WTC11 (cell line): ENCODE results near the gene KRTCAP2. TPM values are rescaled to one million over a fixed set of nuclear protein-coding genes. Genes with fewer than 3 reads are reported as not detected.
A peak's percentile ranks its signal among the peaks of the same experiment; 100 is the strongest.
"Not testable (repeated sequence)": the region's sequence is repeated elsewhere in the genome, so short reads cannot be mapped to it uniquely, and the experiment has no call there.

Experiments
- ATAC-seq: fragments of 200-7000 bp; cut with Tn5 transposase; 2 replicates; pipeline ENCODE4 v1.10.0; 2021; ENCODE audit warnings: mild to moderate bottlenecking, moderate library complexity
- CTCF ChIA-PET: fragments of 300-600 bp; sonication (Branson Sonifier 250); formaldehyde crosslinking; loops from one replicate; lab custom pipeline; 2021; ENCODE audit warnings: antibody characterized with exemption; lab: Charles Lee
- POLR2A ChIA-PET: fragments of 350-600 bp; sonication (Branson Sonifier 250); formaldehyde crosslinking; loops from one replicate; lab custom pipeline; 2021; ENCODE audit warnings: antibody characterized with exemption; lab: Charles Lee
- DNase-seq: peaks from one replicate; pipeline ENCODE4 v3.0.0; 2021; ENCODE audit warnings: low spot score
- H3K27ac Mint-ChIP-seq: 2 replicates; pipeline ENCODE4 v1.8.0; 2021; ENCODE audit warnings: mixed read lengths
- H3K27me3 Mint-ChIP-seq: 2 replicates; pipeline ENCODE4 v1.8.0; 2021; ENCODE audit warnings: low read depth, mild to moderate bottlenecking, moderate library complexity, mixed read lengths
- H3K36me3 Mint-ChIP-seq: 2 replicates; pipeline ENCODE4 v1.8.0; 2021; ENCODE audit warnings: mixed read lengths
- H3K4me1 Mint-ChIP-seq: 2 replicates; pipeline ENCODE4 v1.8.0; 2022; ENCODE audit warnings: mixed read lengths
- H3K4me3 Mint-ChIP-seq: 2 replicates; pipeline ENCODE4 v1.8.0; 2021; ENCODE audit warnings: mild to moderate bottlenecking, moderate library complexity, mixed read lengths
- H3K9me3 Mint-ChIP-seq: 2 replicates; pipeline ENCODE4 v1.8.0; 2021; ENCODE audit warnings: mixed read lengths
- ATF1 ChIP-seq: sonication (generic); formaldehyde crosslinking; IDR thresholded peaks from 2 replicates; pipeline ENCODE4 v1.8.1; 2023; ENCODE audit warnings: mild to moderate bottlenecking, moderate library complexity, missing genetic modification reagents
- CREB1 ChIP-seq: sonication (generic); formaldehyde crosslinking; IDR thresholded peaks from 2 replicates; pipeline ENCODE4 v1.8.0; 2023; ENCODE audit warnings: mild to moderate bottlenecking, missing genetic modification reagents
- CREM ChIP-seq: sonication (generic); formaldehyde crosslinking; IDR thresholded peaks from 2 replicates; pipeline ENCODE4 v1.8.1; 2022; ENCODE audit warnings: mild to moderate bottlenecking, missing genetic modification reagents, moderate library complexity
- CTCF ChIP-seq: fragments of 200-600 bp; IDR thresholded peaks from 2 replicates; pipeline ENCODE4 v1.8.0; 2022; ENCODE audit warnings: antibody characterized with exemption
- FOXJ3 ChIP-seq: sonication (generic); formaldehyde crosslinking; IDR thresholded peaks from 2 replicates; pipeline ENCODE4 v1.9.0; 2021; ENCODE audit warnings: missing genetic modification reagents, mild to moderate bottlenecking, borderline replicate concordance
- FOXK1 ChIP-seq: sonication (generic); formaldehyde crosslinking; IDR thresholded peaks from 2 replicates; pipeline ENCODE4 v1.8.0; 2022; ENCODE audit warnings: mild to moderate bottlenecking, moderate library complexity, missing genetic modification reagents
- GABPB1 ChIP-seq: sonication (generic); formaldehyde crosslinking; IDR thresholded peaks from 2 replicates; pipeline ENCODE4 v1.8.1; 2023; ENCODE audit warnings: mild to moderate bottlenecking, missing genetic modification reagents
- GRHL2 ChIP-seq: fragments of 250-450 bp; sonication (Bioruptor Pico); IDR thresholded peaks from 2 replicates; pipeline ENCODE4 v1.8.0; 2022; ENCODE audit warnings: mild to moderate bottlenecking, moderate library complexity; ENCODE audit not compliant: insufficient replicate concordance, severe bottlenecking
- IRF1 ChIP-seq: sonication (generic); formaldehyde crosslinking; IDR thresholded peaks from 2 replicates; pipeline ENCODE4 v1.8.0; 2023; ENCODE audit warnings: missing genetic modification reagents
- KAT7 ChIP-seq: sonication (generic); formaldehyde crosslinking; IDR thresholded peaks from 2 replicates; pipeline ENCODE4 v1.8.1; 2023; ENCODE audit warnings: missing genetic modification reagents, mild to moderate bottlenecking, borderline replicate concordance
- MAX ChIP-seq: sonication (generic); formaldehyde crosslinking; IDR thresholded peaks from 2 replicates; pipeline ENCODE4 v1.8.0; 2022; ENCODE audit warnings: mild to moderate bottlenecking, missing genetic modification reagents
- OVOL2 ChIP-seq: fragments of 250-450 bp; sonication (Bioruptor Pico); IDR thresholded peaks from 2 replicates; pipeline ENCODE4 v1.9.0; 2021; ENCODE audit warnings: mild to moderate bottlenecking, borderline replicate concordance
- PRDM15 ChIP-seq: sonication (generic); formaldehyde crosslinking; IDR thresholded peaks from 2 replicates; pipeline ENCODE4 v1.8.0; 2022; ENCODE audit warnings: missing genetic modification reagents
- SMAD3 ChIP-seq: sonication (generic); formaldehyde crosslinking; IDR thresholded peaks from 2 replicates; pipeline ENCODE4 v1.8.0; 2022; ENCODE audit warnings: missing genetic modification reagents, mild to moderate bottlenecking, borderline replicate concordance
- TCF7 ChIP-seq: sonication (generic); formaldehyde crosslinking; IDR thresholded peaks from 2 replicates; pipeline ENCODE4 v1.8.0; 2022; ENCODE audit warnings: mild to moderate bottlenecking, low read depth, missing genetic modification reagents, moderate library complexity
- TEAD4 ChIP-seq: sonication (generic); formaldehyde crosslinking; IDR thresholded peaks from 2 replicates; pipeline ENCODE4 v1.8.0; 2022; ENCODE audit warnings: mild to moderate bottlenecking, missing genetic modification reagents
- total RNA-seq: library from RNA; stranded (reverse); gene quantifications from 3 replicates; pipeline ENCODE4 v1.2.3, GENCODE V29; 2021
- TF ChIP-seq, protein P1 (sequence below): fragments of 250-450 bp; sonication (Bioruptor Pico); IDR thresholded peaks from 2 replicates; pipeline ENCODE4 v2.1.2; 2022; ENCODE audit warnings: mild to moderate bottlenecking, moderate library complexity
- TF ChIP-seq, protein P2 (sequence below): fragments of 250-450 bp; sonication (Bioruptor Pico); IDR thresholded peaks from 2 replicates; pipeline ENCODE4 v1.9.0; 2021; ENCODE audit warnings: moderate library complexity, mild to moderate bottlenecking, inconsistent platforms, borderline replicate concordance
- TF ChIP-seq, protein P3 (sequence below): sonication (generic); formaldehyde crosslinking; IDR thresholded peaks from 2 replicates; pipeline ENCODE4 v1.8.1; 2023; ENCODE audit warnings: mild to moderate bottlenecking, moderate library complexity, missing genetic modification reagents

The KRTCAP2 gene
- total RNA-seq, 1 experiment from 2014 or later = 104 TPM

DNA sequence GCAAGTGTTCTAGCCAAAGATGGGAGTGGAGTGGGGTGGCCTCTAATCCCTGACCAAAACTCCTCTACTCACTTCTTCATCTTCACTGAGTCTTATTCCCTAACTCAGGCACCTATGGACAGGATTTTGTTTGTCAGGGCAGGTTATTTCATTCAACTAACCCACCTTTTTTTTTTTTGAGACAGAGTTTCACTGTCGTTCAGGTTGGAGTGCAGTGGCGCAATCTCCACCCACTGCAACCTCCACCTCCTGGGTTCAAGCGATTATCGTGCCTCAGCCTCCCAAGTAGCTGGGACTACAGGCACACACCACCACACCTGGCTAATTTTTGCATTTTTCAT, 5.0 kb downstream of the KRTCAP2 start:
- H3K27ac Mint-ChIP-seq, H3K9me3 Mint-ChIP-seq, DNase-seq, ATAC-seq, H3K27me3 Mint-ChIP-seq: not testable (repeated sequence)
- CTCF ChIA-PET = interaction anchor here (0.7 to 12.2 kb wide), 45 partner anchors 8 to 305 kb away, joined by 3 to 605 read pairs (median 8); partner anchors contain the start of genes ADAM15, CKS1B, DPM3 and EFNA1
- Mint-ChIP-seq H3K36me3 (peaks cover 16% of the 10 kb centered on the region), H3K4me1 (peaks cover 26% of the 10 kb centered on the region)
- 0 out of 2 replicates have a peak, but pooled peaks have one; percentile 5 for TF ChIP-seq FOXK1 (CRISPR knock-in tag)
- TF ChIP-seq, all 79 proteins: peak for 1; not testable (repeated sequence) for 78
- H3K4me3 Mint-ChIP-seq = peak overlapping the region; percentile 89
- POLR2A ChIA-PET = interaction anchor here (0.5 to 1.3 kb wide), 4 partner anchors 17 to 77 kb away, joined by 3 to 4 read pairs (median 4); no protein-coding TSS in a partner anchor

- peak overlapping the region; percentile 90 for H3K27ac Mint-ChIP-seq
- DNase-seq (peak; percentile 95), ATAC-seq (peak; percentile 75)
- ChIA-PET CTCF (interaction anchor here (0.6 to 12.2 kb wide), 60 partner anchors 8 to 608 kb away, joined by 3 to 605 read pairs (median 6); partner anchors contain the start of genes ADAM15, CKS1B, DPM3 and EFNA1), POLR2A (interaction anchor here (1.0 to 1.6 kb wide), 7 partner anchors 27 to 103 kb away, joined by 3 to 4 read pairs (median 3); no protein-coding TSS in a partner anchor)
- H3K36me3 Mint-ChIP-seq = peaks cover 16% of the 10 kb centered on the region
- peaks cover 24% of the 10 kb centered on the region for H3K4me1 Mint-ChIP-seq
- H3K27me3 Mint-ChIP-seq = no peaks in the 10 kb centered on the region; the same call in 1 of the 2 replicates
- peak overlapping the region; percentile 89 for H3K4me3 Mint-ChIP-seq
- H3K9me3 Mint-ChIP-seq = peaks cover 4% of the 10 kb centered on the region
- TF ChIP-seq PRDM15 (CRISPR knock-in tag) (no peak), FOXK1 (CRISPR knock-in tag) (0 out of 2 replicates have a peak, but pooled peaks have one; percentile 9), ATF1 (CRISPR knock-in tag) (no peak), KAT7 (CRISPR knock-in tag) (no peak), OVOL2 (no peak), MAX (CRISPR knock-in tag) (peak; percentile 33; the same call in 1 of the 2 replicates), GRHL2 (no peak), CTCF (peak; percentile 94), TCF7 (no peak), FOXJ3 (CRISPR knock-in tag) (no peak), GABPB1 (CRISPR knock-in tag) (no peak), SMAD3 (CRISPR knock-in tag) (0 out of 2 replicates have a peak, but pooled peaks have one; percentile 45), TEAD4 (CRISPR knock-in tag) (no peak), CREB1 (CRISPR knock-in tag) (no peak), CREM (CRISPR knock-in tag) (no peak), IRF1 (CRISPR knock-in tag) (no peak)
- TF ChIP-seq, protein P1, sequence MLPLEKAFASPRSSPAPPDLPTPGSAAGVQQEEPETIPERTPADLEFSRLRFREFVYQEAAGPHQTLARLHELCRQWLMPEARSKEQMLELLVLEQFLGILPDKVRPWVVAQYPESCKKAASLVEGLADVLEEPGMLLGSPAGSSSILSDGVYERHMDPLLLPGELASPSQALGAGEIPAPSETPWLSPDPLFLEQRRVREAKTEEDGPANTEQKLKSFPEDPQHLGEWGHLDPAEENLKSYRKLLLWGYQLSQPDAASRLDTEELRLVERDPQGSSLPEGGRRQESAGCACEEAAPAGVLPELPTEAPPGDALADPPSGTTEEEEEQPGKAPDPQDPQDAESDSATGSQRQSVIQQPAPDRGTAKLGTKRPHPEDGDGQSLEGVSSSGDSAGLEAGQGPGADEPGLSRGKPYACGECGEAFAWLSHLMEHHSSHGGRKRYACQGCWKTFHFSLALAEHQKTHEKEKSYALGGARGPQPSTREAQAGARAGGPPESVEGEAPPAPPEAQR (CRISPR knock-in tag) = no peak
- TF ChIP-seq, protein P2, sequence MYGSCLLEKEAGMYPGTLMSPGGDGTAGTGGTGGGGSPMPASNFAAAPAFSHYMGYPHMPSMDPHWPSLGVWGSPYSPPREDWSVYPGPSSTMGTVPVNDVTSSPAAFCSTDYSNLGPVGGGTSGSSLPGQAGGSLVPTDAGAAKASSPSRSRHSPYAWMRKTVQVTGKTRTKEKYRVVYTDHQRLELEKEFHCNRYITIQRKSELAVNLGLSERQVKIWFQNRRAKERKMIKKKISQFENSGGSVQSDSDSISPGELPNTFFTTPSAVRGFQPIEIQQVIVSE (CRISPR knock-in tag) = no peak
- TF ChIP-seq, protein P3, sequence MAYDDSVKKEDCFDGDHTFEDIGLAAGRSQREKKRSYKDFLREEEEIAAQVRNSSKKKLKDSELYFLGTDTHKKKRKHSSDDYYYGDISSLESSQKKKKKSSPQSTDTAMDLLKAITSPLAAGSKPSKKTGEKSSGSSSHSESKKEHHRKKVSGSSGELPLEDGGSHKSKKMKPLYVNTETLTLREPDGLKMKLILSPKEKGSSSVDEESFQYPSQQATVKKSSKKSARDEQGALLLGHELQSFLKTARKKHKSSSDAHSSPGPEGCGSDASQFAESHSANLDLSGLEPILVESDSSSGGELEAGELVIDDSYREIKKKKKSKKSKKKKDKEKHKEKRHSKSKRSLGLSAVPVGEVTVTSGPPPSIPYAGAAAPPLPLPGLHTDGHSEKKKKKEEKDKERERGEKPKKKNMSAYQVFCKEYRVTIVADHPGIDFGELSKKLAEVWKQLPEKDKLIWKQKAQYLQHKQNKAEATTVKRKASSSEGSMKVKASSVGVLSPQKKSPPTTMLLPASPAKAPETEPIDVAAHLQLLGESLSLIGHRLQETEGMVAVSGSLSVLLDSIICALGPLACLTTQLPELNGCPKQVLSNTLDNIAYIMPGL (CRISPR knock-in tag) = peak; percentile 32; the same call in 1 of the 2 replicates
Measured at GRCh38 chr1:155167166-155168104, 5.7 kb downstream of the KRTCAP2 start.
